Measurements from ENCODE around the gene SIT1.
A peak's percentile ranks its signal among the peaks of the same experiment; 100 is the strongest.

Gene SIT1

GRCh38 chr9:35606138-35606504 is 44.6 kb downstream of the SIT1 start:
- no peak for DNase-seq
- no peak for ATAC-seq

- ATAC-seq (peak; percentile 6), DNase-seq (peak; percentile 36)
Observed at GRCh38 chr9:35605351-35606137, 45.2 kb downstream of the SIT1 start.

- peak; percentile 91 for DNase-seq
- ATAC-seq = peak; percentile 48
Observed at GRCh38 chr9:35604578-35605350, 46.0 kb downstream of the SIT1 start, which contains the start of gene TESK1. Gene TESK1, plus strand, starts transcription at chr9:35605262. Its CDS starts 358 bp downstream, at chr9:35605620.

- ATAC-seq (peak; percentile 94), DNase-seq (peak; percentile 99)
Observed at GRCh38 chr9:35603986-35604577, 46.6 kb downstream of the SIT1 start.

- no peak for ATAC-seq
- DNase-seq = no peak
Observed at GRCh38 chr9:35603506-35603985, 47.2 kb downstream of the SIT1 start.

GRCh38 chr9:35599763-35600604 is 50.7 kb downstream of the SIT1 start:
- ATAC-seq (no peak), DNase-seq (no peak)
